Urothelium cell line (cell line): ENCODE results near the gene ATF2.
A peak's percentile ranks its signal among the peaks of the same experiment; 100 is the strongest.
"Not testable (repeated sequence)": the region's sequence is repeated elsewhere in the genome, so short reads cannot be mapped to it uniquely, and the experiment has no call there.

ENCODE experiments used
- DNase-seq: peaks from one replicate; pipeline ENCODE4 v3.0.0; 2011; ENCODE audit warnings: low spot score, mixed read lengths
- FAIRE-seq: peaks from 2 replicates; lab custom pipeline; 2011; peaks lifted over from hg19 to GRCh38; lab: Jason Lieb, UNC

The ATF2 gene

GRCh38 chr2:175107146-175107545 is 60.9 kb downstream of the ATF2 start:
- DNase-seq (no peak), FAIRE-seq (no peak)

- FAIRE-seq (no peak), DNase-seq (no peak)
These were observed 64.8 kb downstream of the ATF2 start for GRCh38 chr2:175103191-175103590.

- FAIRE-seq, result no peak
- DNase-seq, result no peak
These were observed 66.5 kb downstream of the ATF2 start for GRCh38 chr2:175101514-175101913.

GRCh38 chr2:175097297-175097696 is 70.7 kb downstream of the ATF2 start:
- DNase-seq (no peak), FAIRE-seq (no peak)

- DNase-seq, FAIRE-seq: not testable (repeated sequence)
These were observed 83.9 kb downstream of the ATF2 start for GRCh38 chr2:175084117-175084516.

- no peak for FAIRE-seq
- DNase-seq, result no peak
These were observed 87.5 kb downstream of the ATF2 start for GRCh38 chr2:175080479-175080878.

GRCh38 chr2:175076272-175076671 is 91.7 kb downstream of the ATF2 start:
- DNase-seq (no peak), FAIRE-seq (no peak)

GRCh38 chr2:175074478-175074877 is 93.5 kb downstream of the ATF2 start:
- FAIRE-seq (no peak), DNase-seq (no peak)

- DNase-seq, result no peak
- no peak for FAIRE-seq
These were observed 99.5 kb downstream of the ATF2 start for GRCh38 chr2:175068534-175068933.

GRCh38 chr2:175066411-175066810 is 101.6 kb downstream of the ATF2 start:
- DNase-seq, result no peak
- no peak for FAIRE-seq

- DNase-seq, result no peak
- no peak for FAIRE-seq
These were observed 103.2 kb downstream of the ATF2 start for GRCh38 chr2:175064797-175065196.

GRCh38 chr2:175063741-175064140 is 104.3 kb downstream of the ATF2 start:
- FAIRE-seq (no peak), DNase-seq (no peak)

- DNase-seq, result no peak
- FAIRE-seq, result no peak
These were observed 105.0 kb downstream of the ATF2 start for GRCh38 chr2:175062787-175063585.

GRCh38 chr2:175057078-175057685 is 110.8 kb downstream of the ATF2 start:
- no peak for DNase-seq
- no peak for FAIRE-seq

GRCh38 chr2:175055993-175056392 is 112.0 kb downstream of the ATF2 start:
- FAIRE-seq (no peak), DNase-seq (no peak)

GRCh38 chr2:175054340-175054739 is 113.7 kb downstream of the ATF2 start:
- DNase-seq (no peak), FAIRE-seq (no peak)

- FAIRE-seq, result no peak
These were observed 118.3 kb downstream of the ATF2 start for GRCh38 chr2:175049661-175050060.

GRCh38 chr2:175048275-175048674 is 119.7 kb downstream of the ATF2 start:
- DNase-seq, result no peak
- FAIRE-seq, result no peak

More at GRCh38 chr2:175049661-175050060, 118.3 kb downstream of the ATF2 start:
- no peak for DNase-seq

- FAIRE-seq (no peak), DNase-seq (no peak)
These were observed 128.5 kb downstream of the ATF2 start for GRCh38 chr2:175039490-175039889.

- FAIRE-seq (no peak), DNase-seq (no peak)
These were observed 129.0 kb downstream of the ATF2 start for GRCh38 chr2:175039031-175039430.

GRCh38 chr2:175037941-175038340 is 130.1 kb downstream of the ATF2 start:
- FAIRE-seq, result no peak
- DNase-seq, result no peak

- no peak for FAIRE-seq
- peak; percentile 29 for DNase-seq
These were observed 131.4 kb downstream of the ATF2 start for GRCh38 chr2:175036582-175037018.
